WI38 (cell line): ENCODE data around the gene STEAP2.

Source experiments
- H3K4me3 ChIP-seq: 2 replicates; pipeline ENCODE4 v1.5.1; 2011; ENCODE audit warnings: low read depth, mild to moderate bottlenecking, control low read depth, low read length
- TF ChIP-seq, protein P1 (sequence below): IDR thresholded peaks from 2 replicates; pipeline ENCODE4 v1.5.1; 2012; ENCODE audit warnings: low read depth, mild to moderate bottlenecking, control low read depth, low read length

Gene STEAP2

DNA sequence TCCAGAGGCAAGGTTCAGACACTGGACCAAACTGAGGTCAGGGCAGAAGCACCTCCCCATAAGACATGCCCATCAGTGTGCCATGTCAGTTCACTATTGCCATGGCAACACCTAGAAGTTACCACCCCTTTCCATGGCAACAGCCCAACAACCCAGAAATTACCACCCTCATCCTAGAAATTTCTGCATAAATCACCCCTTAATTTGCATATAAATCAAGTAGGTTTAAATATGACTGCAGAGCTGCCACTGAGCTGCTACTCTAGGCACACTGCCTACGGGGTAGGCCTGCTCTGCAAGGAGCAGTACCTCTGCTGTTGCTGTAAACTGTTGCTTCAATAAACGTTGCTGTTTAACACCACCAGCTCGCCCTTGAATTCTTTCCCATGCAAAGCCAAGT is 12.7 kb downstream of the STEAP2 start:
- TF ChIP-seq, protein P1, sequence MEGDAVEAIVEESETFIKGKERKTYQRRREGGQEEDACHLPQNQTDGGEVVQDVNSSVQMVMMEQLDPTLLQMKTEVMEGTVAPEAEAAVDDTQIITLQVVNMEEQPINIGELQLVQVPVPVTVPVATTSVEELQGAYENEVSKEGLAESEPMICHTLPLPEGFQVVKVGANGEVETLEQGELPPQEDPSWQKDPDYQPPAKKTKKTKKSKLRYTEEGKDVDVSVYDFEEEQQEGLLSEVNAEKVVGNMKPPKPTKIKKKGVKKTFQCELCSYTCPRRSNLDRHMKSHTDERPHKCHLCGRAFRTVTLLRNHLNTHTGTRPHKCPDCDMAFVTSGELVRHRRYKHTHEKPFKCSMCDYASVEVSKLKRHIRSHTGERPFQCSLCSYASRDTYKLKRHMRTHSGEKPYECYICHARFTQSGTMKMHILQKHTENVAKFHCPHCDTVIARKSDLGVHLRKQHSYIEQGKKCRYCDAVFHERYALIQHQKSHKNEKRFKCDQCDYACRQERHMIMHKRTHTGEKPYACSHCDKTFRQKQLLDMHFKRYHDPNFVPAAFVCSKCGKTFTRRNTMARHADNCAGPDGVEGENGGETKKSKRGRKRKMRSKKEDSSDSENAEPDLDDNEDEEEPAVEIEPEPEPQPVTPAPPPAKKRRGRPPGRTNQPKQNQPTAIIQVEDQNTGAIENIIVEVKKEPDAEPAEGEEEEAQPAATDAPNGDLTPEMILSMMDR, result no peak
- no peak overlapping the region for H3K4me3 ChIP-seq

DNA sequence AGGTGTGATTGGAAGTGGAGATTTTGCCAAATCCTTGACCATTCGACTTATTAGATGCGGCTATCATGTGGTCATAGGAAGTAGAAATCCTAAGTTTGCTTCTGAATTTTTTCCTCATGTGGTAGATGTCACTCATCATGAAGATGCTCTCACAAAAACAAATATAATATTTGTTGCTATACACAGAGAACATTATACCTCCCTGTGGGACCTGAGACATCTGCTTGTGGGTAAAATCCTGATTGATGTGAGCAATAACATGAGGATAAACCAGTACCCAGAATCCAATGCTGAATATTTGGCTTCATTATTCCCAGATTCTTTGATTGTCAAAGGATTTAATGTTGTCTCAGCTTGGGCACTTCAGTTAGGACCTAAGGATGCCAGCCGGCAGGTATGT is 13.6 kb downstream of the STEAP2 start:
- H3K4me3 ChIP-seq, result no peak overlapping the region
- TF ChIP-seq, protein P1, result no peak

DNA sequence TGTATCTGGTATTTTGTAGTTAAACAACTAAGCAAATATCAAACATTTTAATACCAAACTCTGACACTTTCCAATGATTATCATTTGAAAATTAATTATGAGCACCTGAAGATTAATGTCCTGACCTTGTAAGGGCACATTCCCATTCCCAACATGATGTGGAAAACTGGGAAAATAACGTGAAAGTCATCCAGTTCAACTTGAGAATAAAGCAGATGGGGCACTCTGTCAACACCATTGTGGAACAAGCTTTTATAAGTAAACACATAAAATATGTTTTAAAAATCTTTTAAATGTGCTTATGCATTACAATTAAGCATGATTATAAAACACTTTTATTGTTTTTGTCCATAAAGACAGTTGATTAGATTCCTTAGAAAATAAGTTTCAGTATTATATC is 14.1 kb downstream of the STEAP2 start:
- no peak overlapping the region for H3K4me3 ChIP-seq
- TF ChIP-seq, protein P1, result no peak

GRCh38 chr7:90227259-90227658 is 15.7 kb downstream of the STEAP2 start:
- TF ChIP-seq, protein P1, result no peak
- H3K4me3 ChIP-seq, result no peak overlapping the region

DNA sequence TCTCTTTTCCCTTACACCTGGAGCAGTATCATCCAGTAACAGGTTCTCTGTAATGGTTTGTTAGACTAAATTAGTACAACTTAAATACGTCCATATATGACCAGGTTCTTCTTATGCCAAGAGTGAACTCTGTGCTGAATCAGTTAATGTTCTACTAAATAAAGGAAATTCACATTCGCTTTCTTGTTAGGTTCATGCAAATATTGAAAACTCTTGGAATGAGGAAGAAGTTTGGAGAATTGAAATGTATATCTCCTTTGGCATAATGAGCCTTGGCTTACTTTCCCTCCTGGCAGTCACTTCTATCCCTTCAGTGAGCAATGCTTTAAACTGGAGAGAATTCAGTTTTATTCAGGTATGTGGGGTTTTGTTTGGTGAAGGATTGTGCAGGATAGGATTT is 18.1 kb downstream of the STEAP2 start:
- TF ChIP-seq, protein P1, result no peak
- no peak overlapping the region for H3K4me3 ChIP-seq

DNA sequence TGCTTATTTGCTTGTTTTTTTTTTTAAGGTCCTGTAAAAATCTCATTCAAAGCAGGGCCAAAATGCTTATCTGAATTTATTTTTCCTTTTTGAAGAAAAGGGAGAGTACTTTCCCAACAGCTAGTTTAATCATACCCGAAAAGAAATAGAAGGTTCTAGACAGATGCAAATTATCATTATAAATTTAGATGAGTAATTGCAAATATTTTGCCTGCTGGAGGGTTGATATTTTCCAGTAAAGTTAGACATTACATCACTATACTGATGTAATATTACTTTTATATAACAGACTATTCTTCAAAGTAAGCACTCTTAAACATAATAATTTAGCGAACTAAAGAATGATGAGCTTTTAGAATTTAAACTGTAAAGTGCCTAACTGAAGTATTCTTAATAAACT is 19.3 kb downstream of the STEAP2 start:
- TF ChIP-seq, protein P1, result no peak
- H3K4me3 ChIP-seq, result no peak overlapping the region

DNA sequence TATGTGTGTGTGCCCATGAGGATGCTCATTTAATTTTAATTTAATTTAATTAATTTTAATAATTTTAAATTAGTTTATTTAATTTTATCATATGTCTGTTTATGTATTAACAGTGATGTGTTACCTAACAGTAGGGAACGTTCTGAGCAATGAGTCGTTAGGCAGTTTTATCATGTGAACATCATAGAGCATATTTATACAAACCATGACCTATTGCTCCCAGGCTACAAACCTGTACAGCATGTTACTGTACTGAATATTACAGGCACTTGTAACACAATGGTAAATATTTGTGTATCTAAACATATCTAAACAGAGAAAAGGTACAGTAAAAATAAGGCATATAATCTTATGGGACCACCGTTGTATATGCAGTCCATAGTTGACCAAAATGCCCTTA is 19.8 kb downstream of the STEAP2 start:
- H3K4me3 ChIP-seq, result no peak overlapping the region
- TF ChIP-seq, protein P1, result no peak
